Breast epithelium (tissue), 3 donors: ENCODE data around the gene CDX1.

Experiments
- CTCF ChIP-seq, 3 donors: fragments of 450-650 bp; IDR thresholded peaks; one replicate each; pipeline ENCODE4 v1.5.1; 2016 to 2017; ENCODE audit warnings: antibody characterized with exemption in 3 of 3, mild to moderate bottlenecking in 3 of 3, moderate library complexity in 3 of 3
- POLR2A ChIP-seq: fragments of 450-650 bp; IDR thresholded peaks from one replicate; pipeline ENCODE4 v1.6.1; 2016; ENCODE audit warnings: antibody characterized with exemption, mild to moderate bottlenecking, moderate library complexity
- POLR2AphosphoS5 ChIP-seq, 3 donors: sonication (generic); formaldehyde crosslinking; IDR thresholded peaks; one replicate each; pipeline ENCODE4 v1.6.1; 2017; ENCODE audit warnings: antibody characterized with exemption in 3 of 3

GRCh38 chr5:150163035-150163434 is 3.5 kb upstream of the CDX1 start:
- no peak for TF ChIP-seq CTCF (IDR thresholded peaks at IDR 0.05)
- TF ChIP-seq POLR2A = no peak
- no peak for TF ChIP-seq POLR2AphosphoS5 (IDR thresholded peaks at IDR 0.05)
